ENCODE data around the gene WWOX. TPM values are rescaled to one million over a fixed set of nuclear protein-coding genes. Genes with fewer than 3 reads are reported as not detected.
"Not testable (repeated sequence)": the region's sequence is repeated elsewhere in the genome, so short reads cannot be mapped to it uniquely, and the experiment has no call there.

Gene WWOX
- total and polyA plus RNA-seq, 2 of the 13 experiments (the other 11 are each of a cell fraction or from before 2014, with no cell fraction given): 9.1 to 37.4 TPM

DNA sequence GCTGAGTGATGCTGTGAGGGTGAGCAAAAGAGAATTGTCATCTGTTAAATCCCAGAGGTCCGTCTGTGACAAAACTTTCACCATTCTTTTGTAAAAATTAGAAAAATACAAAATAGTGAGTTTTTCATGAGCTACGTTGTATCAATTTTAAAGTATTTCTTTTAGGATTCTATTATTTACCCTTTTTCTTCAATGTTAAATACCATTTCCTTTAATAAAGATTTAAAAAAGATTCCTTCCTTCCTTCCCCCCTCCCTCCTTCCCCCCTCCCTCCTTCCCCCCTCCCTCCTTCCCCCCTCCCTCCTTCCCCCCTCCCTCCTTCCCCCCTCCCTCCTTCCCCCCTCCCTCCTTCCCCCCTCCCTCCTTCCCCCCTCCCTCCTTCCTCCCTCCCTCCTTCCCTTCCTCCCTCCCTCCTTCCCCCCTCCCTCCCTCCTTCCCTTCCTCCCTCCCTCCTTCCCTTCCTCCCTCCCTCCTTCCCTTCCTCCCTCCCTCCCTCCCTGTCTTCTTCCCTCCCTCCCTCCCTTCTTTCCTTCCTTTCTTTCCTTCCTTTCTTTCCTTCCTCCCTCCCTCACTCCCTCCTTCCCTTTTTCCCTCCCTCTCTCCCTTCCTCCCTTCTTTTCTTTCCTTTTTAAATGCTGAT is 505.1 kb downstream of the WWOX start:
- POLR2A ChIA-PET; CTCF ChIA-PET (ENCODE audit: low intra/inter-chr PET ratio, low total read pairs); H3K27me3 ChIP-seq (ENCODE audit: control insufficient read depth in 1 of 2, insufficient read depth in 2 of 2, low read length in 2 of 2); H3K36me3 ChIP-seq (replicated peaks in 1 of 2; ENCODE audit: control insufficient read depth in 1 of 2, insufficient read depth in 2 of 2, low read length in 2 of 2); H3K27ac ChIP-seq (ENCODE audit: extremely low read length, insufficient read depth, low read length); H3K9me3 ChIP-seq (ENCODE audit: low read length); H2AFZ ChIP-seq (ENCODE audit: low read length); H3K79me2 ChIP-seq (ENCODE audit: insufficient read depth, low read length); FAIRE-seq; H3K4me3 ChIP-seq (replicated peaks in 1 of 3; ENCODE audit: insufficient read depth in 1 of 3, low read depth in 2 of 3, low read length in 3 of 3); H3K9ac ChIP-seq (ENCODE audit: insufficient read depth, low read depth, low read length); ATAC-seq; H3K4me2 ChIP-seq (ENCODE audit: low read depth, low read length); DNase-seq (ENCODE audit: low spot score); H4K20me1 ChIP-seq (ENCODE audit: insufficient read depth, low read length); in situ Hi-C loops (cut with HindIII; ENCODE audit: extremely low pct_ligation_motif_present, low pct_unique_long_range_greater_than_20kb); BruUV-seq (replicated peaks); intact Hi-C loops (cut with micrococcal nuclease; ENCODE audit: unreplicated experiment): not testable (repeated sequence)
- TF ChIP-seq PCBP1 (IDR thresholded peaks at IDR 0.05; ENCODE audit: borderline replicate concordance, low read depth, low read length): peak; percentile 90; the same call in 1 of the 2 replicates
- peak; percentile 96 for TF ChIP-seq HNRNPK (IDR thresholded peaks at IDR 0.05; ENCODE audit: low read depth, low read length, poor library complexity, severe bottlenecking)
- H3K4me1 ChIP-seq (ENCODE audit: insufficient read depth, low read length): peaks cover 31% of the 10 kb centered on the region
- WGBS (ENCODE audit: low lambda C conversion rate): 98% methylated on average over 2 of the region's 2 CpGs

- ATAC-seq (no peak), DNase-seq (ENCODE audit: low spot score) (no peak), FAIRE-seq (no peak)
- H3K9ac ChIP-seq (ENCODE audit: insufficient read depth, low read depth, low read length): no peak overlapping the region
- no peak overlapping the region for H3K4me3 ChIP-seq (replicated peaks in 1 of 3; ENCODE audit: insufficient read depth in 1 of 3, low read depth in 2 of 3, low read length in 3 of 3)
- H3K4me1 ChIP-seq (ENCODE audit: insufficient read depth, low read length): peaks cover 37% of the 10 kb centered on the region
- WGBS (ENCODE audit: low lambda C conversion rate): 96% methylated on average over 6 of the region's 6 CpGs
- in situ Hi-C loops (cut with HindIII; ENCODE audit: extremely low pct_ligation_motif_present, low pct_unique_long_range_greater_than_20kb): no loop called here
- H3K27me3 ChIP-seq (ENCODE audit: control insufficient read depth in 1 of 2, insufficient read depth in 2 of 2, low read length in 2 of 2): no peaks in the 10 kb centered on the region
- ChIA-PET POLR2A (interaction anchor here (0.7 kb wide), 1 partner anchor 9 kb away, joined by 3 read pairs; no protein-coding TSS in a partner anchor), CTCF (ENCODE audit: low intra/inter-chr PET ratio, low total read pairs) (no interaction called here)
- no peak overlapping the region for H3K4me2 ChIP-seq (ENCODE audit: low read depth, low read length)
- H3K9me3 ChIP-seq (ENCODE audit: low read length): no peaks in the 10 kb centered on the region
- no peaks in the 10 kb centered on the region for H4K20me1 ChIP-seq (ENCODE audit: insufficient read depth, low read length)
- TF ChIP-seq ZNF501 (CRISPR knock-in tag; IDR thresholded peaks at IDR 0.05) (no peak), ZNF891 (CRISPR knock-in tag; IDR thresholded peaks at IDR 0.05) (no peak), MLX (CRISPR knock-in tag; IDR thresholded peaks at IDR 0.05) (no peak), MAFF (IDR thresholded peaks at IDR 0.05; ENCODE audit: low read depth, low read length) (no peak)
- TF ChIP-seq, protein P1, sequence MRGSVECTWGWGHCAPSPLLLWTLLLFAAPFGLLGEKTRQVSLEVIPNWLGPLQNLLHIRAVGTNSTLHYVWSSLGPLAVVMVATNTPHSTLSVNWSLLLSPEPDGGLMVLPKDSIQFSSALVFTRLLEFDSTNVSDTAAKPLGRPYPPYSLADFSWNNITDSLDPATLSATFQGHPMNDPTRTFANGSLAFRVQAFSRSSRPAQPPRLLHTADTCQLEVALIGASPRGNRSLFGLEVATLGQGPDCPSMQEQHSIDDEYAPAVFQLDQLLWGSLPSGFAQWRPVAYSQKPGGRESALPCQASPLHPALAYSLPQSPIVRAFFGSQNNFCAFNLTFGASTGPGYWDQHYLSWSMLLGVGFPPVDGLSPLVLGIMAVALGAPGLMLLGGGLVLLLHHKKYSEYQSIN (CRISPR knock-in tag; IDR thresholded peaks at IDR 0.05; ENCODE audit: borderline replicate concordance): no peak
- no peak overlapping the region for H2AFZ ChIP-seq (ENCODE audit: low read length)
- no peaks in the 10 kb centered on the region for H3K36me3 ChIP-seq (replicated peaks in 1 of 2; ENCODE audit: control insufficient read depth in 1 of 2, insufficient read depth in 2 of 2, low read length in 2 of 2)
- no peak overlapping the region for H3K27ac ChIP-seq (ENCODE audit: extremely low read length, insufficient read depth, low read length)
- BruUV-seq (replicated peaks): no TSS peak
- intact Hi-C loops (cut with micrococcal nuclease; ENCODE audit: unreplicated experiment): no loop called here
- no peaks in the 10 kb centered on the region for H3K79me2 ChIP-seq (ENCODE audit: insufficient read depth, low read length)
Observed at GRCh38 chr16:78605548-78606101, 506.2 kb downstream of the WWOX start.
